ENCODE results near the gene REN.

Gene REN

DNA sequence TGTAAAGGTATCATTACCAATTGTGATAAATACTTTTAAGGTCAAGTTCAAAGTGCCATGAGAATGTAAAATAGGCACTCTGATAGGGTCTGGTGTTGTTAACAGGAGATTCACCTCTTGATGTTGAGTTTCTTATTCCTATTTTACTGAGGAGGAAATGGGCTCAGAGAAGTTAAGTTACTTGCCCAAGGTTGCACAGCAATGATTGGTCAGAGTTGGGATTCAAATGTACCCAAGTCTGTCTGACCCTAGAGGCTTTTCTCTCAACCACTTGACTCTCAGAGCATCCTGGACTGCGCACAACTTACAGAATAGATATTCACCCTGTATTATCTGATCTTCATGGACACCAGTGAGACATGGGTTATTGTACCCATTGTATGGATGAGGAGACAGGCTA lies 59.3 kb downstream of the REN start:
- DNase-seq, result no peak

- no peak for DNase-seq
Observed at GRCh38 chr1:204105131-204105515, 61.0 kb downstream of the REN start.
